ENCODE measurements around the gene GP9. TPM values are rescaled to one million over a fixed set of nuclear protein-coding genes. Genes with fewer than 3 reads are reported as not detected.

The GP9 gene
- total RNA-seq, 1 donor: not detected

GRCh38 chr3:129026728-129027543 is 33.6 kb upstream of the GP9 start:
- peak; percentile 13 for TF ChIP-seq CTCF (IDR thresholded peaks at IDR 0.05; ENCODE audit: insufficient read depth, low read length)
- DNase-seq (ENCODE audit: low read depth): peak; percentile 58
- peak overlapping the region; percentile 25 for H3K4me3 ChIP-seq (ENCODE audit: low read depth, low read length)

- no peak for TF ChIP-seq CTCF (IDR thresholded peaks at IDR 0.05; ENCODE audit: insufficient read depth, low read length)
- no peak overlapping the region for H3K4me3 ChIP-seq (ENCODE audit: low read depth, low read length)
Observed at GRCh38 chr3:129027544-129027880, 33.1 kb upstream of the GP9 start.

DNA sequence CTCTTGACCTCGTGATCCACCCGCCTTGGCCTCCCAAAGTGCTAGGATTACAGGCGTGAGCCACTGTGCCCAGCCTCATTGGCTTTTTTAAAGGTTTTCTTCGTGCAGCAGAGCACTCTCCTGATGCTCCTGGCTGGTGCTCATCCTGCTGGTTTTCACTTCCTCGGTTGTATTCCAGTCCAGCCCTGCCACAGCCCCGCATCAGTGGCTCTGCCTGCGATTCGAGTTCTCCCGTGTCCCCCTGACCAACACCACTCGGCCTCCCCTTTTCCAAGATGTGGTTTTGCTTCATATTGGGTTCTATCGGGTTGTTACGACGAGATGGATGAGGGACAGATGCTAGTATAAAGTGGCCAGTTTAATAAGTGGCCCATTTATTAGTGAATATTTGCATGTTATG is 31.7 kb upstream of the GP9 start:
- no peak for TF ChIP-seq CTCF (IDR thresholded peaks at IDR 0.05; ENCODE audit: insufficient read depth, low read length)
- no peak for DNase-seq (ENCODE audit: low read depth)

More at GRCh38 chr3:129027544-129027880, 33.1 kb upstream of the GP9 start:
- no peak for DNase-seq (ENCODE audit: low read depth)

DNA sequence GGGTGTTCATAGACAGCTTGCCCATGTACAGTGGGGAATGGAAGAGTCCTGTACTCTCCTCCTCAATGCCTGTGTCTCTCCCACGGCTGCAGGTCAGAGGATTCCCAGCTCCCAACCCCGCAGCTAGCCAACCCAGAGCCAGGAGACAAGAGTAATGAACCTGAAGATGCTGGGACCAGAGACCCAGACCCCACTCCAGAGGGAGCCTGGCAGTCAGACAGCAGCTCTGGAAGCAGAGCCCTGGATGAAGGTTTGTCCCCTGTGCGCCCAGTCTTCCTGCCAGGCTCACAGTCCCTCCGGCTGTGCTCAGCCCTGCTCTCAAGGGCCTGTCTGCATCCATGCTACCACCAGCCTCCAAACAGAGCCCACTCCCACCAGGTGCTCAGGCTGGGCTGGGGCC is 30.0 kb upstream of the GP9 start:
- no peak for DNase-seq (ENCODE audit: low read depth)
- TF ChIP-seq CTCF (IDR thresholded peaks at IDR 0.05; ENCODE audit: insufficient read depth, low read length): no peak
- H3K4me3 ChIP-seq (ENCODE audit: low read depth, low read length): no peak overlapping the region

More for the DNA sequence above, 31.7 kb upstream of the GP9 start:
- no peak overlapping the region for H3K4me3 ChIP-seq (ENCODE audit: low read depth, low read length)

DNA sequence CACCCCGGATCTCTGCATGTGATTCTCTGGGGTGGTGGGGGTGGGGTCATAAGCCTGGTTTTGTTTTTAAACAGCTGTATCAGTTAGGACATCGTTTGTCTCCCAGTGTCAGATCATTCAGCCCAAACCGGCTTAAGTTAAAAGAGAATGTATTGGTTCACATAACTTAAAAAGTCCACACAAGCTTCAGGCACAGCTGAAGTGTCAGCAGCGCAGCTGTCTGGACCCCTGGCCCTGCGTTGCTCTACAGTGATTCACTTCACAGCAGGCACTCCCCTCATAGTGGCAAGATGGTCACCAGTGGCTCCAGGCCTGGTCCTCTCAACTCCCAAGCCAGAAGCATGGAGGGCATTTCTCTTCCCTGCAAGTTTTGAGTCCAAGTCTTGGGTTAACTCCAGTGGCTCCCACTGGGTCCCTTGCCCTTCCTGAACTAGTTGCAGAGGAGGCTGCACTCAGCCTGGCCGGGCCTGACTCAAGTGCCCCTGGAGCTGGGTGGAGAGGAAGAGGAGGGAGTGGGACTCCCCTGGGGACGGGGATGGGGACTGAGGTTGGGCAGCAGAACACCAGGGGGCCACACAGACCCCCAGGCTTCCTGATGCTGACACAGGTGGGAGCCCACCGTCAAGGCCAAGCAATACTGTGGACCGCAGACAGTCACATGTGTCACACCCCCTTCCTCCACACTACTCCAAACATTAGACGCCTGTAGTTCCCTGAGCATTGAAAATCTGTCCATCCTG is 28.9 kb upstream of the GP9 start:
- TF ChIP-seq CTCF (IDR thresholded peaks at IDR 0.05; ENCODE audit: insufficient read depth, low read length): no peak
- DNase-seq (ENCODE audit: low read depth): no peak
- H3K4me3 ChIP-seq (ENCODE audit: low read depth, low read length): no peak overlapping the region

DNA sequence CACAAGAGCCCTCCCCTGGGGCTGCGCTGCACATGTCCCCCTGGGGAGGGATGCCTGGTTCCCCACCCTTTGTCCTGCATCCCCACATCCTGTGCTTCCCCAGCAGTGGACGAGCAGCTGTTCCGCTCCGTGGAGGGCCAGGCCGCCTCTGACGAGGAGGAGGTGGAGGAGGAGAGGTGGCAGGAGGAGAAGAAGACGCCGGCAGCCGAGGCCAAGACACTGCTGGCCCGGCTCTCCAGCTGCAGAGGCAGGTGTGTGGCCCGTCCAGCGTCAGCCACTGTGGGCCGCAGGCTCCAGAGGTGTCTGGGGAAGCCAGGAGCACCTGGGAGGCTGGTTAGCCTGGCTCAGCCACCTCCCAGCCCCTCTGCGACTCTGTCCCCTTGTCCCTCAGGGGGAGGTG is 27.9 kb upstream of the GP9 start:
- no peak for DNase-seq (ENCODE audit: low read depth)
- TF ChIP-seq CTCF (IDR thresholded peaks at IDR 0.05; ENCODE audit: insufficient read depth, low read length): no peak
- H3K4me3 ChIP-seq (ENCODE audit: low read depth, low read length): no peak overlapping the region

Data from fibroblast of the aortic adventitia (primary cell).